Measurements from ENCODE around the gene CDKAL1.
"Not testable (repeated sequence)": the region's sequence is repeated elsewhere in the genome, so short reads cannot be mapped to it uniquely, and the experiment has no call there.

The CDKAL1 gene

DNA sequence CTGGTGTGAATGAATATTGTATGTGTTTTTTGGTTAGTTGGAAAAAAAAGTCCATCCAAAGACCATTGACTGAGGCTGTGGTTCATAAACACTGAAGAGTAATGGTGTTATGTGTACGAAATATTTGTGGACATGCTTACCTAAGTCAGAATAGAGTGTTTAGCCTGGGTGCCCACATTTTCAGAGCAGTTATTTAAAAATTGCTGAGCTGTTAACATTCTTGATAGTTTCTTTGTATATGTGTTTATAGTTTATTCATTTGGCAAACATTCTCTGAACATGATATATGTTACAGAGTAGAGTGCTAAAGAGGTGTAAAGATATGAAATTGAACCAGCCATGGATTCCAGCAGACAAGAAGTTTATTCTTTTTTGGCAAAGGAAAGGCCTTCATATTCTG, 20.6 kb downstream of the CDKAL1 start:
- DNase-seq (ENCODE audit: low read depth): no peak

DNA sequence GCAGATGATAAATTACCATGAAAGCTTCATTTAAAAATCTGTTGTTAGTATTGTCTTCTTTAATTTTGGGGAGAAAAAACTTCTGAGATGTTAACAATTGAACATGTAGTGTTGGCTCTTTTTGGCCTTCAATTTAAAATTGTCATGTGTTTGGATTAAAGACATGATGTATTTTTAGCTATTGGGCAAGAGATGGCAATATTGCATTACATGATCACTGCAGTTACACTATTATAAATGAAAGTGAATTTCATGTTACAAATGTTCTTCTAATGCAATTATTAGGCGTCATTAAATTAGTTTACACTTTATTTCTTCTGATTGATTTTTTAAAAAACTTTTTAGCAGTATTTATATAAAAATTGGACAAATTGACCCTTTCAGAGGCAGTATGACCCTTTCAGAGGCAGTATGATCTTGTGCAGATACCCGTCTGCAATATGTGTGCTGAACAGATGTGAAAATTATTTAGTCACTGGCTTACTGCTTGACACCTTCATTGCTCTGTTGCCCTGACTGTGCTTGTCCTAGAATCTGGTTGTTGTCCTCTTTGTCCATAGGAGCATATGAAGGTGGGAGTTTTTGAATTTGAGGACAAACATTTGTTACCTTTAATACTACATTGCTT, 25.8 kb downstream of the CDKAL1 start:
- no peak for DNase-seq (ENCODE audit: low read depth)

GRCh38 chr6:20563377-20563776, 29.1 kb downstream of the CDKAL1 start:
- no peak for DNase-seq (ENCODE audit: low read depth)

DNA sequence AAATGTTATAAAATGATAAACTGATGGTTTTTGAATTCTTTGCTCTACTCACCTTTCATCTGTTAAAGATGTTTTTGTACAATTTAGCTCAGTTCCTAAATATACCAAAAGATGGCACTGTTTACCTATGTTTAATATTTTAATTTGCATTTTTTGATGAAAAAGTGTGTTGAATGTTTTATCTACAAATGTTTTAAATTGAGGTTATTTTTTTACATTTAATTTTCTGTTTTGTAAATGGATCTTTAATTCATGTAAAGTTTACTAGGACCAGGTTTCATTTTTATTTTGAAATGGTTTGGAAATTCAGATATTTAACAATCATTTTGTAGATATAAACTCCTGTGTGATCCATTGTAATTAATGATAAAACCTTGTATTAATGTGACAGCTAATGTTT, 30.0 kb downstream of the CDKAL1 start:
- no peak for DNase-seq (ENCODE audit: low read depth)

- no peak for DNase-seq (ENCODE audit: low read depth)
Observed at GRCh38 chr6:20564777-20565176, 30.5 kb downstream of the CDKAL1 start.

DNA sequence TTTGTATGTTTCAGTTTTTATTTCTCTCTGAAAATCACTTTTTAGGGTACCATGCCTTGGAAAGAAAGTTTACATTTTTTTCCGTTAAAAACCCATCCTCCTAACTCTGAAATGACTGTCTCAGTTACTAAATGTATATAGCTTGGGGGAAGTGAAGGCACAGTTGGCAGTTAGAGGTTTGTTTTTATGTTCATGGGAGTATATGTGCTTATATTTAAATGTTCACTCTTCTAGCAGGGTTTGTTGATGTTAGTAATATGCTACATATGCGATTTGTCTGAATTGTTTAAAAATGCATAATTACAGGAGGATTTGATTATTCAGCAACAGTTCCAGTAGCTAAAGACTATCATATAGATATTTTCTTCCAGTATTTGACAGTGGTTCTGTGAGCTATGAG, 31.1 kb downstream of the CDKAL1 start:
- DNase-seq (ENCODE audit: low read depth): no peak

DNA sequence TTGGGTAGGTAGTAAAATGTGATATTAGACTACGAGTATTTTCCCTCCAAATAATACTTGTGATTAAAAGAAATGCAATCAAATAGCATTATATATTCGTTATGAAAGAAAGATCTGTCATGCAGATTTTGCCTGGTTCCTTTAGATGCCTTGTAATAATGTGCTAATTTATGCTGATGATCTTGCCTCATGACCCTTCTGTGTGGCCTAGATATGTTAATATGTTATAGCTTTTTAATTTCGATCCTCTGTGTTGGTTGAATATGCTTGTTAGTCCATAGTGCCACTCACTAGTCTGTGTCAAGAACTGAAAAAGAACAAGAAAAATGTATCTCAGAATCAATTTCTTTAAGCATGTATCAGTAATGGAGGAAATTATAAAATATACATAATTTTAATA, 31.9 kb downstream of the CDKAL1 start:
- no peak for DNase-seq (ENCODE audit: low read depth)

- DNase-seq (ENCODE audit: low read depth): no peak
Observed at GRCh38 chr6:20569000-20569610, 34.8 kb downstream of the CDKAL1 start.

- DNase-seq (ENCODE audit: low read depth): no peak
Observed at GRCh38 chr6:20571261-20571660, 37.0 kb downstream of the CDKAL1 start.

- DNase-seq (ENCODE audit: low read depth): no peak
Observed at GRCh38 chr6:20572288-20572687, 38.0 kb downstream of the CDKAL1 start.

DNA sequence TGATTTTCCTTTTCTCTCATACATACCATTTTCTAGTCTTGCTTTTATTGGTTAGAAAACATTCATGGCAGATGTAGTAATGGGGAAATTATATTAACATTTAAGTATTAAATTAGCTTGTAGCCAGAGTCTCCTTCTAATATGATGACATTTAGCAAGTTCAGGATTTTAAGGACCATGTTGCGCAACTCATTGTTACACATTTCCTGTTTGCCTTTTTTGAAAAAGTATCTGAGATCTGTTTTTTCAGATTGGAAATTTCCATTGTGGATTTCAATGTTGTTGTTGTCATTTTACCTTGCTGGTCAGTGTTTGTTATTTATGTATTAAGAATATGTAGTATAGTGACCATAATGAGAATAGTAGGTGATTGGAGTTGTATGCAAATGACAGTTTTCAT, 38.7 kb downstream of the CDKAL1 start:
- no peak for DNase-seq (ENCODE audit: low read depth)

DNA sequence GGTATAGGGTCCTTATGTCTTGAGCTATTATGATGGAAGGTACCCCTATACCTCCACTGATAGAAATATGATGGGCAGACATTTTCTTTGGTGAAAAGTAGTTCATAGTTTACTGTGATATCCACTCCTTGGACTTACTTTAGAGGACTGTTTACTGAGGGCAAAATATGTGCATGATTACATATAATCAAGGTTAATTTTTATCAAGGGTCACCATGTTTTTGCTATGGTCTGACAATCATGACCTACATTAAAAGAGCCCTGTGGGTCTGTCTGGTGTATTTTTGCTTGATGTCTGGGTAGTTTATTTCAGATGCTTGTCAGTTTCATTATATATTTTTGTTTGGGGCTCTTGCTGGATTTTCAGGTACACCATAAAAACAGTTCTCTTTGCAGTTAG, 40.1 kb downstream of the CDKAL1 start:
- DNase-seq (ENCODE audit: low read depth): no peak

DNA sequence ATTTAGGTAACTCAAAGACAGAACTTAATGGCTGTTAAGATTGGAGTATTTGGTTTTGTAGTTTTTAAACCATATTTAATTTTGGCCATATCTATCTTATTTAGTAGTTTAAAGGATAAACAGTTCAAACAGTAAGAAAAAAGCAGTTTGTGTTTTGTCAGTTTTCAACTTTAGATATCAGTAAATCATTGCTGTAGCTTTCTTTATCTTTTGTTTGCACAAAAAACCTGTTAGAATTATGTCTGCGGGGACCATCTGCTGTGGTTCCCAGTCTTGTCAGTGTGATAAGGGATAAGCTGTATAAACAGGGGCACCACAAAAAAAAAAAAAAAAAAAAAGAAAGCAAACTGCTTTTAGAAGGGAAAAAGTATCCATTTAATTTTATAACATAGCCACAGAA, 40.9 kb downstream of the CDKAL1 start:
- no peak for DNase-seq (ENCODE audit: low read depth)

GRCh38 chr6:20575704-20576451, 41.6 kb downstream of the CDKAL1 start:
- no peak for DNase-seq (ENCODE audit: low read depth)

DNA sequence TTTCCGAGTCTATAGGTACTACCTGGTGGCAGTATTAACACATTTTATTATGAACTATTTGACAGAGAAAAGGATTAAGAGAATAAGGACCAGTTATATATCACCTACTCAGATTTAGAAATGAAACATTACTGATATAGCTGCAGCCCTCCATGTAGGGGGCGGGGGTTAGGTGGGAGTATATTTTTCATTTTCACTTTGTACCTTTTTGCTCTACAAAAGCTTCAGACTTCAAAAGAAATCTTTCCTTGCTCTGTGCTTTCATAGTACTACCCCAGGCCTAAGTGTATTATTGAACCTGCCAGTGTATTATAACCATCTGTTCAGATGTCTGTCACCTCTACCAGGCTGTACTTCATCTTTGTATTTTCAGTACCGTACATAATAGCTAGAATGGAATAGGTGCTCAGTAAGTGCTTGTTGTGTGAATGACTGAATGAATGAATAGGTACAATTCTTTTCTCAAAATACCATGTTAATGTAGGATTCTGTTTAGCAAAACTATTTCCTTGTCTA, 43.0 kb downstream of the CDKAL1 start:
- no peak for DNase-seq (ENCODE audit: low read depth)

- DNase-seq (ENCODE audit: low read depth): no peak
Observed at GRCh38 chr6:20581070-20581469, 46.8 kb downstream of the CDKAL1 start.

DNA sequence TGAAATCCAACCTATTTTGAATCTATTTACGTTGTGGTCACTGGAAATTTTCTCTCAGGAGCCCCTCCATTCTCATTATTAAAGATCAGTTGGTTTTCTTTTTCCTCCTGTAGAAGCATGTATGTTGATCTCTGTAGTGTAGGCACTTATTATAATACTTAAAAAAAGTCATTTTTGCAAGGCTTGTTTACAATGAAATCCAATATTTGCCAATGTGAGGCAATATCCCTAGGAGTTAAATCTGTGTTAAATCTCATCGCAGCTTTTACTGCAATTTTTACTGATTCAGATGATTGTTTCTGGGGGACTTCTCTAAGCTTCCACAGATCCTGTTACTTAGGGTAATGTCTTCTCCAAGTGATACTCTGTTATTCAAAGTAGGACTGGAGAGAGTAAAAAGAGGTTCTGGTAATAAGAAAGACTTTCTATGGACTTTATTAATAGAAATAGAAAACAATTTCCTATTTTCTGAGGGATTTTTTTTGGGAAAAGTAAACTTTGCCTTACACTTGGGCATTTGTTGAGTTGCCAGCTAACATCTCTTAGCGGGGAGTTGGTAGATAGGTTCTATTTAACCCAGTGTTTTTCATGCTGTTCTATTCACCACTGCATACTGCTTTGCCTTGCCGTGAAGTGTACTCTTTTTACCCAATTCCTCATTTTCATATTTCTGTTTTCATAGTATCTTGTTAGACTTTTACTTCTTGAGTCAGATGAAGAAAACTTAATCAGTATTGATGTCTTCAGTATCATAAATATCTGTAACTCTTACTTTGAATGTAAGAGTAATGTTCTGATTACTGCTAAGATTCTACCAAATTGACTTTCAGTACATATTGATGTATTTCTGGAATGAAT, 48.6 kb downstream of the CDKAL1 start:
- DNase-seq (ENCODE audit: low read depth): no peak

DNA sequence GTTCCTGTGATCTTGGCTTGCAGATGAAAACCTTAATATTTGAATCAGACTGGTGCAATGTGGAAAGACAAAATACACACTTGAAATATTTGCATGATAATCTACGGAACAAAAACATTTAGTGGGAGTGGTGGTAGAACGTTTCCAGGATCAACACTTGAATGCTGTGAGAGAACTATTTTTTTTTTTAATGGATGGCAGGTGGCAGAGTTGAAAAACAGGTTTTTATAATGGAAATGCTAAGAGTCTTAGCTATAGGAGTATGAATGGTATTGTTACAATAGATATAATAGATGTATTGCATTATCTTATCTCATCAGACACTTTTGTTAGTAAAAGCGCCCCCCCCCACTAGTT, 49.2 kb downstream of the CDKAL1 start:
- DNase-seq (ENCODE audit: low read depth): no peak

- no peak for DNase-seq (ENCODE audit: low read depth)
Observed at GRCh38 chr6:20584100-20584731, 50.0 kb downstream of the CDKAL1 start.

DNA sequence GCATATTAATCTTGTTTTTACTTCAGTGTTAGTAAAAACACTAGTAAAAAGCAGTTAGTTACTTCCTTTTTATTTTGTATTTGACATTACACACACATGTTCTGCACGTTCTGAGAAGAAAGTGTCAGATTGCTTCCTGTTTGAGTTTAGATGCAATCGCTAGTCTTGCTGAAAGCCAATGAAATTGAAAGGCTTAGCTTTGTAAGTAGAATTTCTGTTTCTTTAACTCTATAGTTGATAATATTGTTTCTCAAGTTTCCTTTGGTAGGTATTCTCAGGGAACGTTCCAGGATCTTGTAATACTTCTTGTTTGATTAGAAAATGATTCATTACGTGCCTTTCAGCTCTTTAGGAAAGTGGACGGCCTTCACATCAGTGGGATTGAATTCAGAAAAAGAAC, 55.0 kb downstream of the CDKAL1 start:
- no peak for DNase-seq (ENCODE audit: low read depth)

DNA sequence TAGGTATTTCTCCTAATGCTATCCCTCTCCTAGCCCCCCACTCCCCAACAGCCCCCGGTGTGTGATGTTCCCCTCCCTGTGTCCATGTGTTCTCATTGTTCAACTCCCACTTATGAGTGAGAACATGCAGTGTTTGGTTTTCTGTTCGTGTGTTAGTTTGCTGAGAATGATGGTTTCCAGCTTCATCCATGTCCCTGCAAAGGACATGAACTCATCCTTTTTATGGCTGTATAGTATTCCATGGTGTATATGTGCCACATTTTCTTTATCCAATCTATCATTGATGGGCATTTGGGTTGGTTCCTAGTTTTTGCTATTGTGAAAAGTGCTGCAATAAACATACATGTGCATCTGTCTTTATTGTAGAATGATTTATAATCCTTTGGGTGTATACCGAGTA, 56.2 kb downstream of the CDKAL1 start:
- not testable (repeated sequence) for DNase-seq (ENCODE audit: low read depth)

GRCh38 chr6:20594299-20594853, 60.1 kb downstream of the CDKAL1 start:
- not testable (repeated sequence) for DNase-seq (ENCODE audit: low read depth)

Data from stimulated activated CD8-positive, alpha-beta memory T cell treated with anti-CD3 and anti-CD28 coated beads, Interleukin-4, amount 100 ng/mL, for 24 hours (primary cell).